ENCODE data around the gene UNC5CL.
A peak's percentile ranks its signal among the peaks of the same experiment; 100 is the strongest.

Gene UNC5CL

GRCh38 chr6:41002168-41002567, 36.9 kb downstream of the UNC5CL start:
- H3K79me2 ChIP-seq = no peaks in the 10 kb centered on the region
- no peak for TF ChIP-seq CTCF (IDR thresholded peaks at IDR 0.05)
- no peaks in the 10 kb centered on the region for H3K36me3 ChIP-seq (ENCODE audit: control insufficient read depth, insufficient read depth, low read length)
- H3K4me3 ChIP-seq (ENCODE audit: low read depth, low read length) = no peak overlapping the region
- H3K9me3 ChIP-seq (ENCODE audit: control insufficient read depth, low read length) = no peaks in the 10 kb centered on the region
- H3K27ac ChIP-seq = no peak overlapping the region
- no peaks in the 10 kb centered on the region for H3K27me3 ChIP-seq (ENCODE audit: control insufficient read depth, insufficient read depth, low read length)
- H3K9ac ChIP-seq = no peak overlapping the region
- H2AFZ ChIP-seq = no peak overlapping the region
- H3K4me1 ChIP-seq = no peaks in the 10 kb centered on the region
- H3K4me2 ChIP-seq (ENCODE audit: low read length) = no peak overlapping the region

DNA sequence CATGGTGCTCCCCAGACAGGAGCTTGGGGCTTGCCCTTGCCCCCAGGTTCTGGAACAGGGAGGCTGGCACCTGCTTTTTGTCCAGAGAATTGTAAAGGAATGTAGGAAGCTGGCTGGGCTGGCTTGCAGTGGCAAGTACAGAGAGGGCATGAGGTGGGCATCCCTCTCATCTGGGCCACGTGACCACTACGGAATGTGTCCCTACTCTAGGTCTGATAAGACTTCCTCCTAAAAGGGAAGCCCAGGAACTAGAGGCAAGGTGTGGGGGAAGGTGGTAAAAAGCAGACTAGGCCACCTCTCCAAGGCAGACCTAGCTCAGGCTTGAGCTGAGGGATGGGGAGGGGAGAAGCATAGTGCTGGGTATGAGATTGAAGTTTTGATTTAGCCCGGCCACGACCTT, 38.8 kb downstream of the UNC5CL start:
- Histone ChIP-seq H3K4me2 (ENCODE audit: low read length) (no peak overlapping the region), H3K4me1 (no peaks in the 10 kb centered on the region), H3K36me3 (ENCODE audit: control insufficient read depth, insufficient read depth, low read length) (no peaks in the 10 kb centered on the region), H3K4me3 (ENCODE audit: low read depth, low read length) (no peak overlapping the region), H3K27me3 (ENCODE audit: control insufficient read depth, insufficient read depth, low read length) (no peaks in the 10 kb centered on the region), H2AFZ (no peak overlapping the region), H3K9ac (no peak overlapping the region), H3K27ac (no peak overlapping the region), H3K79me2 (no peaks in the 10 kb centered on the region), H3K9me3 (ENCODE audit: control insufficient read depth, low read length) (no peaks in the 10 kb centered on the region)
- no peak for TF ChIP-seq CTCF (IDR thresholded peaks at IDR 0.05)

- Histone ChIP-seq H3K4me3 (ENCODE audit: low read depth, low read length) (no peak overlapping the region), H2AFZ (no peak overlapping the region), H3K9me3 (ENCODE audit: control insufficient read depth, low read length) (no peaks in the 10 kb centered on the region), H3K4me1 (no peaks in the 10 kb centered on the region), H3K79me2 (no peaks in the 10 kb centered on the region), H3K4me2 (ENCODE audit: low read length) (no peak overlapping the region), H3K9ac (no peak overlapping the region), H3K27me3 (ENCODE audit: control insufficient read depth, insufficient read depth, low read length) (no peaks in the 10 kb centered on the region), H3K27ac (no peak overlapping the region), H3K36me3 (ENCODE audit: control insufficient read depth, insufficient read depth, low read length) (no peaks in the 10 kb centered on the region)
- peak; percentile 12 for TF ChIP-seq CTCF (IDR thresholded peaks at IDR 0.05)
Measured at GRCh38 chr6:40999569-40999968, 39.5 kb downstream of the UNC5CL start.

DNA sequence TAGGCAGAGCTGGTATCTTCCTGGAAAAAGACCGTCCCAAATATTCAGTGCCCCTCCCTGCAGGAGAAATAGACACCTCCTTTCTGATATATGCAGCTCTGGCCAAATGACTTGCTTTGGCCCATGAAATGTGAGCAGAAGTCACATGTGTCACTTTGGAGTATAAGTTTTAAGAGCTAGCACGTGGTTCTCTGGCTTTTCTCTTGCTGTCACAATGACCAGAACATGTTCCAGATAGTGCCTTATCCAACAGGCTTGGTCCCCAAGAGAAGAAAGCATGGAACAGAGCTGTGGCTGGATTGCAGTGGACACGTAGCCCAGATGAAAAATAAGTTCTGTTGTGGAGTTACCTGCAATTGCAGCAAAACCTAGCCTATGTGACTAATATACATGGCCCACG, 40.4 kb downstream of the UNC5CL start:
- no peaks in the 10 kb centered on the region for H3K36me3 ChIP-seq (ENCODE audit: control insufficient read depth, insufficient read depth, low read length)
- H3K27ac ChIP-seq = no peak overlapping the region
- TF ChIP-seq CTCF (IDR thresholded peaks at IDR 0.05) = no peak
- no peaks in the 10 kb centered on the region for H3K9me3 ChIP-seq (ENCODE audit: control insufficient read depth, low read length)
- no peaks in the 10 kb centered on the region for H3K79me2 ChIP-seq
- no peaks in the 10 kb centered on the region for H3K27me3 ChIP-seq (ENCODE audit: control insufficient read depth, insufficient read depth, low read length)
- H2AFZ ChIP-seq = no peak overlapping the region
- no peak overlapping the region for H3K9ac ChIP-seq
- H3K4me3 ChIP-seq (ENCODE audit: low read depth, low read length) = no peak overlapping the region
- H3K4me2 ChIP-seq (ENCODE audit: low read length) = no peak overlapping the region
- H3K4me1 ChIP-seq = no peaks in the 10 kb centered on the region

GRCh38 chr6:40997234-40997957, 41.6 kb downstream of the UNC5CL start:
- no peaks in the 10 kb centered on the region for H3K36me3 ChIP-seq (ENCODE audit: control insufficient read depth, insufficient read depth, low read length)
- no peak overlapping the region for H3K4me3 ChIP-seq (ENCODE audit: low read depth, low read length)
- H3K9me3 ChIP-seq (ENCODE audit: control insufficient read depth, low read length) = no peaks in the 10 kb centered on the region
- H3K27me3 ChIP-seq (ENCODE audit: control insufficient read depth, insufficient read depth, low read length) = no peaks in the 10 kb centered on the region
- TF ChIP-seq CTCF (IDR thresholded peaks at IDR 0.05) = no peak
- no peaks in the 10 kb centered on the region for H3K79me2 ChIP-seq
- no peak overlapping the region for H3K9ac ChIP-seq
- H3K4me2 ChIP-seq (ENCODE audit: low read length) = no peak overlapping the region
- no peaks in the 10 kb centered on the region for H3K4me1 ChIP-seq
- H3K27ac ChIP-seq = no peak overlapping the region
- H2AFZ ChIP-seq = peak overlapping the region; percentile 36

Data from parathyroid adenoma (tissue), 2 donors.